ENCODE data around the gene PTPN5.

Gene PTPN5

GRCh38 chr11:18743365-18743764 is 48.2 kb downstream of the PTPN5 start:
- no peak for DNase-seq (ENCODE audit: low read depth in 3 of 3, low spot score in 1 of 3)

DNA sequence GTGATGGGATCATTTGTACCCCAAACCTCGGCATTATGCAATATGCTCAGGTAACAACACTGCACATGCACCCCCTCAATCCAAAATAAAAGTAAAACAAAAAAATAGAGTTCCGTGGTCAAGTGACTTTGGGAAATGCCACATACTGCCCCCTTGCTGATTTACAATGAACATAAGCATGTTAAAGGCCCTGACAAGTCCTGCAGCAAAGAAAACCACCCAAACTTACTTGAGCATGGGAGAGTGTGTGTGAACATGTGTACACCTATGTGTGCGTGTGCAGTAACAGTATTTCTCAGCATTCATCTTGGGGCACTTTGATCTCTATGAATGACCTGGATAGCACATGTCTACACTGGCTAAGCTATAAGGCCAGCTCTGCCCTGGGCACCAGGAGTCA is 49.8 kb downstream of the PTPN5 start:
- no peak for DNase-seq (ENCODE audit: low read depth in 3 of 3, low spot score in 1 of 3)

GRCh38 chr11:18739685-18740084 is 51.9 kb downstream of the PTPN5 start:
- no peak for DNase-seq (ENCODE audit: low read depth in 3 of 3, low spot score in 1 of 3)

- DNase-seq (ENCODE audit: low read depth in 3 of 3, low spot score in 1 of 3): no peak
Observed at GRCh38 chr11:18737642-18738041, 54.0 kb downstream of the PTPN5 start.

DNA sequence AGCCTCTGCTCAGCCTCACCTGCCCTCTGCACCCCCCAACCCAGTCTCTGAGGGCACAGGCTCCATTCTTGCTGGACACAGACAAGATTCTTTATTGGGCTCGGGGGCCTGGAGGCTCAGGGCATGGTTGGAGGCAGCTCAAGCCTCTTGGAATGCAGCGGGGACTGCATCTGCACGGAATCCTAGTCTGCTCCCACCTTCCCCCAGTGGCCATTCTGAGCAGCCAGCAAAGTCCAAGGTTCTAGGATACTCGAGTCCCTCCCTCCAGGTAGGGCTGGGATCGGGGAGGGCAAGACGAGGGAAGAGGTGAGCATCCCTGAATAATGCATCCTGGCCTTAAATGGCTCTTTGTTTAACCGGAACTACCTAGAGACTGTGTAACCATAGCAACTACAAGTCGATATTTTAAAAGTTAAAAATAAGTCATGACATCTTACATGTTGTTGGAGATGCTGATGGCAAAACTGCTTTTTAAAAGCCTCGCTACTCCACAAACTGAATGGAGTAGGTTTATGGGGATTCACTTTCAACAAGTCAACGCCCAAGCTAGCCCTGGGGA is 54.9 kb downstream of the PTPN5 start:
- DNase-seq (ENCODE audit: low read depth in 3 of 3, low spot score in 1 of 3): no peak

DNA sequence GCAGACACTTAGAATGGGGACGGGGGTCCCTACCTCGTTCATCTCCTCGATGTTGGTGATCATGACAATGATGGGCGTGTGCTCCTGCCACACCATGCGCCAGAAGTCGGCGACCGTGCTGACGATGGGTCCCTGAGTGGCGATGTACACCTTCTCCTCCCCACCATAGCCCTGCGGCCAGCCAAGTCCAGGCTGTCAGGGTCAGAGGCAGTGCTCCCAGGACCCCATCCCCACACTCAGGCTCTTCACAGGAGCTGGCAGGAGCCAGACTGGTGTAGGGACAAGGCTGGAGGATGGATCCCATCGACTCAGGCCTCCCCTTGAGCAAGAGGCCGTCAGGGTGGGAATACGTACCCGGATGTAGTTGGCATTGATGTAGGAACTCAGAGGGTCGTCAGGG is 58.4 kb downstream of the PTPN5 start:
- DNase-seq (ENCODE audit: low read depth in 3 of 3, low spot score in 1 of 3): no peak

DNA sequence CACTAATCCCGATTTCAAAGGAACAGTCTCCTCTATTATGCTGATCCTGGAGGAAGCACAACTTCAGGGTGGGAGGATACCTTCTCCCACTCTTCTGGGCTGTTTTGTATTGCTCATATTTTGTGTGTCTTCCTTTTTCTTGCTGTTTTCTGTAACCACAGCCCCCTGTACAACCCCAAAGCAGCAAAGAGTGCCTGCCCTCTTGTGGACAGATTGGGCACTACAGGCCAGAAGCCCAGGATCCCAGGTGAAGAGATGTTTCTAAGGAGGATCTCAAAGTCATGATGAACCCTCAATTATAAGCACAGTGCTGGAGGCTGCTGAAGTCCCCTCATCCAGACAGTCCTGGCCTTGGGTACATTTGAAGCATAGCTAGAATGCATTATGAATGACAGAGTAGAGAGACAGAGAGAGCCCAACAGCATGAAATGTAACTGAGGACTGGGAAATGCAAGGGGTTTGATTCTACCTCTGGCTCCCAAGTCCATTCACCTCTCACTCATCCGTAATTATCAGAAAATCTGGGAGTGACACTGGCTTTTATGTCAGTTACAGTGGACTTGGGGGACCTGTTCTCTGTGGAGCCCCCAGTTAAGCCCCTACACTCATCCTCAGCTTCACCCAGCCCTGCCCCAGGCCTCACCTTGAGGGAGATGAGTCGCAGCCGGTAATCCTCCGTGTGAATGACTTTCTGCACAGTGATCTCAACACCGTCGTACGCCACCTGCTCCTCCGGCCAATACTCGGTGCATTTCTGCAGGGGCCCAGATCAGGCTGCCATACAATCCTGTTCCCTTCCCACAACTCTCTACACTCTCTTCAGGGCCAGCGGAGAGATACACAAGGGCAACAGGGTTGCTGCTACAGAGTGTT is 59.4 kb downstream of the PTPN5 start:
- DNase-seq (ENCODE audit: low read depth in 3 of 3, low spot score in 1 of 3): peak in 2 of 3 donors; percentile 50 to 65

DNA sequence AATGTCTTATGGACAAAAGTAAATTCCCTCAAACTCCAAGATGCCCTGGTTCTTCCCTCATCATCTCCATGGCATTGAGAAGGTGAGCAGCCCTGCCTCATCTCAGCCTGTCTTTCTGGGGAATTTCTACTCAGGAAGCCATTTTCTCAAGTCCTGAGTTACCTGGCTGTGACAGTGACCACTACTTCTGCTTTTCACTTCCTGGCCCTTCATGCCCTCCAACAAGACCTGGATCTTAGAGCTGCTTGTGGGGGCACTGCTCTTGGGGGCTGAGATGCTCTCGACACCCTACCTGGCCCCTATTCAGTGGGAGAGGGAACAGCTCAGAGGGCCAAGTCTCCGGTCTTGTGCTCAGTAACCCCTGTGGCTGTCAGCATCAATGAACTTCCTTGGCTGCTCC is 60.2 kb downstream of the PTPN5 start:
- no peak for DNase-seq (ENCODE audit: low read depth in 3 of 3, low spot score in 1 of 3)

DNA sequence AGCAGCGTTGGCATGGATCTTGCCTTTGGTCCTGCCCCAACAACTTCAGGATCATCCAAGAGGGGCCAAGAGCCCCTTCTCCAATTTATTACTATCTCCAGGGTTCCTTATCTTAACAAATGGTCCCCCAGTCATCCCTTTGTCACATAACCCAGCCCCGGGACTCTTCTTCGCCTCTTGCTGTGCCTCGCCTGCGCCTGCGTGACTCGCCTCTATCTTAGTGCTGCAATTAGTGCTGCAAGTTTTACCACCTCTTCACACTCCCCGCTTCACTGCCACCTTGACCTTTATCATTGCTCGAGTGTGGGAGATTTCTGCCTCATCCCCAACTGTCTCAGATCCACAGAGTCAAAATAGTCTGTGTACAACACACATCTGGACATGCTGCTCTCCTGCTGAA is 61.6 kb downstream of the PTPN5 start:
- no peak for DNase-seq (ENCODE audit: low read depth in 3 of 3, low spot score in 1 of 3)

GRCh38 chr11:18729426-18729825 is 62.2 kb downstream of the PTPN5 start:
- no peak for DNase-seq (ENCODE audit: low read depth in 3 of 3, low spot score in 1 of 3)

DNA sequence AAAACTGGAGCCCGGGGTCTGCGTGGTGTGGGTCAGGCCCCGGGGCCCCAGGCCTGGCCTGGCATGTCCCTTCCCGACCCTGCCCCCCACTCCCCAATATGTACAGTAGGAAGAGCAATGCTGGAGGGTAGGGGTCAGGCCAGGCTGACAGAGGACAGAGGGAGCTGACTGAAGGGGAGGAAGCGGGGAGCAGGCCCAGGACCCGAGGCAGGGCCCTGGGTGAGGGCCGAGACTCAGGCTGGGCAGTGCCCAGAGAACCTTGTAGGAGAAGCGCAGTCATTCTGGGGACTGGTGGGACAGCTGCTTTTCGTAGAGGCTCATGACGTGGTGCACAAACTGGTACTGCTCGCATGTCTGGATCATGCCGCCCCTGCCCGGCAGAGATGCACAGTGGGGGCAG is 62.9 kb downstream of the PTPN5 start:
- DNase-seq (ENCODE audit: low read depth in 3 of 3, low spot score in 1 of 3): no peak

DNA sequence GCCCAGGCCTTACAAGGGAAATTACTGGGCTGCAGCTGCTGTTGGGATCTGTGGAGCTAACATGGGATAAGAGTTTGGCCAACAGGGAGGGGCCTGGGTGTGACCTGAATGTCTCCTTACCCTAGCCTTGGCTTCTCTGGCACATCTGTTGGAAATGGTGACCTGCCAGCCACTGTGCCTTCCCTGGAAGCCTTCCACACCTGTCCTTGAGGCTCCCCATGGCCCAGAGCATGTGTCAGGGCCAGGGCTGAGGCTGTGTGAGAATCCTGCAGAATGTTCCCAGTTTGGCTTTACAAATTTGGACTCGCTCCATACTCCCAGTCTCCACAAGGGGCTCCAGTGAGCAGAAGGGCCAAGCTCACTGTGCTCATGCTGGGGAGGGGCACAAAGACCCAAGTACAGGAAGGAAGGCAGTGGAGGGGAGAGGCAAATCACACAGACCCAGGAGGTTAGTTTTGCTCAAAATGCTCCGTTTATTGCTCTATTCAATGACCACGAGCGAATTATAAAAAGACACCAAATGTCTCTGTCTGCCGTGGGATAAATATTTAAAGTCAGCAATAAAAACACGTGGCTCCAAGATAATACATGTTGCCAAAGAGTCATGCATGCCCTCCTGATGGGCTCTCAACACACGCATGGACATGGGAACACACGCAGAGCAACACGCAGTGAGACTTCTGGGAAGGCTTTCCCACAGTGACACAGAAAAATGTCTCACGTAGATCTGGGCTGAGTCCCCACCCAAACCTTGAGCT is 63.9 kb downstream of the PTPN5 start:
- peak in 2 of 3 donors; percentile 14 to 29 for DNase-seq (ENCODE audit: low read depth in 3 of 3, low spot score in 1 of 3)

DNA sequence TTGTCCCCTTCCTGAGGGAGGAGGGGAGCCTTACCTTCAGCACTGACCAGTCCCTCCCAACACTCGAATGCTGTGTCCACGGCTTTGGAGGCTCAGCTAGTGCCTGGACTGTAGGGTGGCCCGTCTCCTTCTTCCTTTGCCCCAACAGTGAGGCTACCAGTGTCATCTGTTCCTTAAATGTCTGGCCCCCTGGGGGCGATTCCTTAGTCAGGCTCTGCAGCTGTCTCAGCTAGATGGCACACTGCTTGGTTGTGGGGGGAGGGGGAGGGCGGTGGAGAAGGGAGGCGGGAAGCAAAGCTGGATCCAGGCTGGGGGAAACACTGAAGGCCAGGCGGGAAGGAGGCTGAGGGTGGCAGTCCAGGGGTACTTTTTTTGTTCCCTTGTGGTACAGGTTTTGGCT is 65.6 kb downstream of the PTPN5 start, which contains the start of gene IGSF22:
IGSF22 (minus strand) TSS at position 149 of the 400 bp plus-strand sequence. CDS start 1,952 bp downstream, outside the sequence.
- DNase-seq (ENCODE audit: low read depth in 3 of 3, low spot score in 1 of 3): no peak

DNA sequence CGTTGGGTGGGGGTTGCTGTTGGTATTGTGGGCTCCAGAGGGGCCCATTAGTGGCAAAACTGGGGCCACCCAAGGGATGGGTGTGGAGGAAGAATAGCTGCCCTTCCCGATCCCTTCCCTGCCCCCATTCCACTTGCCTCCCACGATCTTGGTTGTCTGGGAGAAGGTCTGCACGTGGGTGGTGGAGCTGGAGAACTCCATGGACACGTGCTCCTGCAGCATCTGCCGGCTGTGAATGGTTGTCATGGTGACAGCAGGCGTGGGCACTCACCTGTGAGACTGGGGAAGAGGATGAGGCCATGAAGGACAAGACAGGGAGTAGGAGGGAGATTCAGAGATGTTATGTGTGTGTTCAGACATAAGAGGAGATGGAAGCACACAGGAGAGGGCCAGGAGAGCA is 67.6 kb downstream of the PTPN5 start:
- DNase-seq (ENCODE audit: low read depth in 3 of 3, low spot score in 1 of 3): no peak

DNA sequence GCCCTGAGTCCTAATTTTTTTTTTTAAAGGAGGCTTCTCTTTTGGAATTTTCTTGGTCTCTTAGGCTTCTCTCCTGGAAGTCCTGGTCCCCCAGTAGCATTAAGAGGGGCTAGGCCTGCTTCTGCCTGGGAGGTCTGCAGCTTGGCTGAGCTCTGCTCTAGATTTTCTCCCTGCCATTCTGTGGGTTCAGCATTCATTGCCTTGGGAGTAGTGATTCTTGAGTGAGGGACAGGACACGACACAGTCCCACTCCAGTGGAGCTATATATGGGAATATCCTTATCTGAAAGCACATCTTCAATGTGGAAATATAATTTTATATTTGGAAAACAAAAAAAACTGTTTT is 69.3 kb downstream of the PTPN5 start:
- DNase-seq (ENCODE audit: low read depth in 3 of 3, low spot score in 1 of 3): no peak

DNA sequence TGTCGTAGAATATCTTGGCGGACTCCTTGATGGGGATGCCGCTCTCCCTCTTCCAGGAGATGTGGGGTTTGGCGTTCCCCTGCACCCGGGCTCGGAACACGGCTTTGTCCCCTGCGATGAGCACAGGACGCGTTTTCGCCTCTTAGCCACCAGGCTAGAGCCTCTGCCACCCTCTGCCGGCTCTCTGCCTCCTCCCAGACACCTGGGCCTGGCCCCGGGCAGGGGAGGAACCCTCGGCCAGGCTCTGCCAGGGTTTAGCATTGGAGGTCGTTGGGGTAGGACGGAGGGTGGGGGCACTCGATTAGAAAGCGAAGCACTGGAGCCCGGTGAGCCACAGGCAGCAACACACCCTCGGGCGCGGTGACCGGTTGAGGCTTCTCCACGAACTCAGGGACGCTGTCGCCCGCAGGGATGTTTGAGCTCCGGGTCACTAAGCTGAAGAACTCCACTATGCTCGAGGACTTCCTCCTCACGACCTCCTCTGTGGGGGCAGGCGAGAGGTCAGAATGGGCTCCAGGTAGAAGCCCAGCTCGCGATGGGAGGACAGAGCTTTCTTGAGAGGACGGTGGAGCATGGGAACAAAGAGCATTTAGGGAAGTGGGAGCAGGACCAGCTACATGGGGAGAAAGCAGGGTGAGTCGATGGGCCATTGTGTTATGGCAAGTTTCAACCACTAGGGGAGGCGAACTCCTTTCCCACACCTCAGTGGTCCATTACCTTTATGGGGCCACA is 69.9 kb downstream of the PTPN5 start:
- DNase-seq (ENCODE audit: low read depth in 3 of 3, low spot score in 1 of 3): peak in 1 of 3 donors; percentile 23

GRCh38 chr11:18720808-18721560 is 70.6 kb downstream of the PTPN5 start:
- DNase-seq (ENCODE audit: low read depth in 3 of 3, low spot score in 1 of 3): peak; percentile 50 to 69 (median 61)

DNA sequence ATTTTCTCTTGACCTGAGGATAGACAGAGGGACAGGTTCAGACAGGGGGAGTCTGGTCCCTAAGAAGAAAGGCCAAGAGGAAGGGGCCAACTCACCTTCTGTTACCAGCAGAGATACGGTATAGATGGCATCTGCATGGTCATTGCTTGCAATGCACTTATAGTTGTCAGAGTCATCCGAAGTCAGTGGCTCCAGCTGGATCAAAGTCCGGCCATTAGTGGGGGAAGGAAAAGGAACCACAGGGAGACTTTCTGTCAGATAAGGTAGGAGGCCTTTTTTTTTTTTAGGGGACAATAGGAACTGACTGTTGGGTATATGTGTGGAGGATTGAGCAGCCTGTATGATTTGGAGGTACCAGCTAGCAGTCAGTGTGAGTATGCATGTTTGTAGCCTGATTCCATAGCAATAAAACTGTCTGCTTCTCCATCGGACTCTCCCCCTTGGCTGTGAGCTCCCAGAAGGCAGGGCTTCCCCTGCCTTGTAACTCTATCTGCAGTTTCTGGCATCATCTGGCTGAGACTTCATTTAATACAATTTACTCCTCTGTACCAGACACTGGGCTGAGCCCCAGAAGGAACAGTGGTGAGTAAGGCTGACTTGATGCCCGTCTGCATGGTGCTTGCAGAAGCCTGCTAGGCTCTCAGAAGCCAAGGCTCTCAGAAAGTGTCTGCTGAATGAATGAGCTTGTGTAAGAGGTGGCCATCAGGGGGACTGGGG is 71.3 kb downstream of the PTPN5 start:
- DNase-seq (ENCODE audit: low read depth in 3 of 3, low spot score in 1 of 3): no peak

DNA sequence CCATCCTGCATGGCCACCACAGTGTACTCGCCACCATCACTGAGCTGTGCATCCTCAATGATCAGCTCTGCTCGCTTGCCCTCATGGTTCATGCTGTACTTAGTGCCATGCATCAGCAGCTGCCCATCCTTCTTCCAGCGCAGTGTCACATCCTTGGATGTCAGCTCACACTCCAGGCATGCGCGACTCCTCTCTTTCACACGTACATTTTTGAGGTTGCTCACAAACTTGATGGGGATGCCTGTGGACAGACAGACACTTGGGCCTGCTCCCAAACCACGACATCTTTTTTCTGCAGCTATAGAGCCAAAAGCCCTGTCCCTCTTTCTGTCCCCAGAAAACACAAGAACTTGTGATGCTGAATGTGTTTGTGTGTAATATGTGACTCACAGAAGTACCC is 76.1 kb downstream of the PTPN5 start:
- DNase-seq (ENCODE audit: low read depth in 3 of 3, low spot score in 1 of 3): no peak

DNA sequence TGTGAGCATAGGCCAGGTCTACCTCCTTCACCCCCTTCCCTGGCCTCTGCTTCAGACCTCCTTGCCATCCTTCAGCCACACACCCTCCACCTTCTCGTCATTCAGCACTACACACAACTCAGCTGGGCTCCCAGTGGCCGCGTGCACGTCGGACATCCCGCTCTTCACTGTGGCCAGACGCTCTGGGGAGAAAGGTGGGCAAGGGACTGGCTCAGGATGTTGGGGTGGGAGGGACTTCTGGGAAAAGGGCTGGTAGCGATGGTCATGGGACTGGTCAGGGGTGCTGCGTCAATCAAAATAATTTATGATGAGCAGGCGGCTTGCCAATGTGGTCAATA is 77.2 kb downstream of the PTPN5 start:
- DNase-seq (ENCODE audit: low read depth in 3 of 3, low spot score in 1 of 3): no peak
